Neuron (in vitro differentiated cells): Measurements from ENCODE around the gene PGLYRP2.

ENCODE experiments used
- H2AFZ ChIP-seq: one replicate; pipeline ENCODE4 v1.6.1; 2013; ENCODE audit warnings: low read depth, mild to moderate bottlenecking, inconsistent platforms, low read length, moderate library complexity
- H3K27me3 ChIP-seq: one replicate; pipeline ENCODE4 v1.6.1; 2013; ENCODE audit warnings: low read length; ENCODE audit not compliant: insufficient read depth
- H3K36me3 ChIP-seq: one replicate; pipeline ENCODE4 v1.6.1; 2013; ENCODE audit warnings: low read length; ENCODE audit not compliant: insufficient read depth
- H3K4me1 ChIP-seq: one replicate; pipeline ENCODE4 v1.6.1; 2013; ENCODE audit warnings: low read length; ENCODE audit not compliant: insufficient read depth
- H3K4me3 ChIP-seq: 2 replicates; pipeline ENCODE4 v1.5.1; 2013; ENCODE audit warnings: mild to moderate bottlenecking, low read length, moderate library complexity
- H3K9me3 ChIP-seq: one replicate; pipeline ENCODE4 v1.6.1; 2013; ENCODE audit warnings: low read length

Gene PGLYRP2

DNA sequence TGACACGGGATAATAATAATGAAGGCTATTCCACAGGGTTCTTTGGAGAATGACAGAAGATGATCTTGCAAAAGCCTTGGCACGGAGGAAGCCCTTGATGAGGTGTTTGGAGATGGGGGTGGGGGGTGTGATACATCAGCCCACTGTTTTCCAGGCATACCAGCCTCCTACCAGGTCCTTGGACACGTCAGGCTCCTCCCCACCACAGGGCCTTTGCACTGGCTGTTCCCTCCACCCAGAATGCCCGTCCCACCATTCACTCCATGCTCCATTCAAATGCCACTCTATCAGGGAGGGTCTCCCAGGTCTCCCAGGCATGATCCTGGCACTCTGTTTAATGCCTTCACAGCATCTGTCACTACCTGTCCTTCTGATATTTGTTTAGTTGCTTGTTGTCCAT lies 32.2 kb downstream of the PGLYRP2 start:
- Histone ChIP-seq H3K9me3 (no peaks in the 10 kb centered on the region), H3K4me1 (peaks cover 8% of the 10 kb centered on the region)

GRCh38 chr19:15445807-15446376 lies 33.4 kb downstream of the PGLYRP2 start:
- no peak overlapping the region for H2AFZ ChIP-seq
- no peak overlapping the region for H3K4me3 ChIP-seq
- H3K27me3 ChIP-seq = no peaks in the 10 kb centered on the region
- H3K9me3 ChIP-seq = no peaks in the 10 kb centered on the region
- peaks cover 8% of the 10 kb centered on the region for H3K4me1 ChIP-seq
- H3K36me3 ChIP-seq = peaks cover 10% of the 10 kb centered on the region

More for the DNA sequence above, 32.2 kb downstream of the PGLYRP2 start:
- no peak overlapping the region for H3K4me3 ChIP-seq
- H3K27me3 ChIP-seq = no peaks in the 10 kb centered on the region
- H3K36me3 ChIP-seq = peaks cover 10% of the 10 kb centered on the region
- no peak overlapping the region for H2AFZ ChIP-seq

- H3K27me3 ChIP-seq = no peaks in the 10 kb centered on the region
- H3K9me3 ChIP-seq = no peaks in the 10 kb centered on the region
- H3K4me3 ChIP-seq = no peak overlapping the region
- H2AFZ ChIP-seq = no peak overlapping the region
- peaks cover 8% of the 10 kb centered on the region for H3K4me1 ChIP-seq
- H3K36me3 ChIP-seq = peaks cover 10% of the 10 kb centered on the region
Measured at GRCh38 chr19:15445227-15445605, 34.1 kb downstream of the PGLYRP2 start.

- H3K4me3 ChIP-seq = no peak overlapping the region
- no peaks in the 10 kb centered on the region for H3K9me3 ChIP-seq
- peaks cover 10% of the 10 kb centered on the region for H3K36me3 ChIP-seq
- no peaks in the 10 kb centered on the region for H3K27me3 ChIP-seq
- peaks cover 8% of the 10 kb centered on the region for H3K4me1 ChIP-seq
- H2AFZ ChIP-seq = no peak overlapping the region
Measured at GRCh38 chr19:15444505-15445226, 34.6 kb downstream of the PGLYRP2 start.

DNA sequence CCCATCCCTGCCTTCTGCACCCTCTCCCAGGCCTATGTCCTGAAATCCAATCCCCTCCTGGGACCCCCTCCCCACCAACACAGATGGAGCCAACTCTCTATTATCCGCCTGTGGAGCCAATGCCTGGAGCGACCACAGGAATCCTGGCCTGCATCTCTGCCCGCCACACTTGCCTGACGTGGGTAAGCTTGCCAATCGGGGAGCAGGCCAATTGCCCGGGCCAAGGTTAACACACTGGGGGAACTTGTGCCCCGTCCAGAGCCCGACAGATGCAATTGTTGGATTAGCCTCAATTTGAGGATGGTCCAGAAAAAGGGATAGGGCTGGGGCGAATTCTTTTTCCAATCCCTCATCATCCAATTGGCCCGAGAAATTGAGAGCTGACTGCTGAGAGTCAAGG lies 35.5 kb downstream of the PGLYRP2 start:
- Histone ChIP-seq H3K9me3 (no peaks in the 10 kb centered on the region), H3K4me1 (peaks cover 6% of the 10 kb centered on the region), H2AFZ (no peak overlapping the region), H3K4me3 (no peak overlapping the region), H3K27me3 (no peaks in the 10 kb centered on the region), H3K36me3 (peaks cover 14% of the 10 kb centered on the region)

DNA sequence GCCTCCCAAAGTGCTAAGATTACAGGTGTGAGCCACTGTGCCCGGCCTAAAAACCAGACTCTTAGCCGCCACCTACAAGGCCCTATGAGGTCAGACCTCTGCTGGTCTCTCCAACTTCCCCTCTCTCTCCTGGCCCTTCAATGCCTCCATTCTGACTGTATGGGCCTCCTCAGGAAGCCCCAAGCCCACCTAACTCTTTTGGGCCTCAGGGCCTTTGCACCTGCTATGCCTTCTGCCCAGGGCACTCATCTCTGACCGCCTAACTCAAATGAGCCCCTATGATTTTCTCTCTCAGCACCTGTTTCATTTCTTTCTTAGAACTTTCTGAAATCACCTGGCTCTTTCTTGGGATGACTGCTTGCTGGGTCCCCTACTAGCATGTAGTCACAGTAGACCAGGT lies 36.0 kb downstream of the PGLYRP2 start:
- Histone ChIP-seq H2AFZ (no peak overlapping the region), H3K9me3 (no peaks in the 10 kb centered on the region), H3K27me3 (no peaks in the 10 kb centered on the region), H3K4me3 (no peak overlapping the region), H3K36me3 (peaks cover 15% of the 10 kb centered on the region), H3K4me1 (peaks cover 1% of the 10 kb centered on the region)

- no peaks in the 10 kb centered on the region for H3K4me1 ChIP-seq
- H3K27me3 ChIP-seq = no peaks in the 10 kb centered on the region
- no peaks in the 10 kb centered on the region for H3K9me3 ChIP-seq
- no peak overlapping the region for H3K4me3 ChIP-seq
- no peak overlapping the region for H2AFZ ChIP-seq
- H3K36me3 ChIP-seq = peaks cover 13% of the 10 kb centered on the region
Measured at GRCh38 chr19:15442142-15442920, 37.0 kb downstream of the PGLYRP2 start.

- Histone ChIP-seq H3K27me3 (no peaks in the 10 kb centered on the region), H3K9me3 (no peaks in the 10 kb centered on the region), H2AFZ (no peak overlapping the region), H3K36me3 (peaks cover 8% of the 10 kb centered on the region), H3K4me3 (no peak overlapping the region), H3K4me1 (no peaks in the 10 kb centered on the region)
Measured at GRCh38 chr19:15441317-15441716, 38.0 kb downstream of the PGLYRP2 start.

DNA sequence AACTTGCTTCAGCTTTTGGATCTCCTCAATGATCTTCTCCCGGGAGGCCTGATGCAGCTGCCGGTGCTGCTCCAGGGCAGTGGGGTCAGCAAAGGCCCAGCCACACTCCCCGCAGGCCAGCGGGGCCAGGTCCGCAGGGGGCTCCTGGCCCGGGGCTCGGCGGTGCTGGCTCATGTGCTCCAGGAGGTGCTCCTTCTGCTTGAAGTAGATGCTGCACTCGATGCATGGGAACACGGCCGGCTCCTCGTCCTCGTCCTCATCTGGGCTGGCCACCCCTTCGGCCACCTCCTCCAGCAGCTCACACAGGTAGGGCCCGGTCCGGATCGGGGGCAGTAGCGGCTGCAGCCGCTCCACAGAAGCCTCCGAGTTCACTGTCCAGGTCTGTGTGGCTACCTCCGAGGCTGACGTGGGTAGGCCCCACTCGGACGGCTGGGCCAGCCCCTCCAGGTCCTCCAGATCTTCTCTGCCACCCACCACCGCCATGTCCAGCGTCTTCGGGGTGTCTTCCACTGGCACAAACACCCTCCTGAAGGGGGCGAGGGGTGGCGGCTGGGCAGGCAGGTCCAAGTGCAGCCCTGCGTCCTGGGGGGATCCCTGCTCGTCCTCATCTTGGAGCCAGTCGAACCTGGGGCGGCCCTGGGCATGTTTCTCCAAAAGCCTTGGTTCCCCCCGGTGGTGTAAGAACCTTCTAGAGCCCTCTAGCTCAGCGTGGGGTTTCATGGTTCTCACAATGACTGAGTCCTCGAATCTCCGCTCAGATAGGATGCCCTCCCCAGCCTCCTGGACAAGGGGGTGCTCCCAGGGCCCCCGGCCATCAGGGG lies 39.3 kb downstream of the PGLYRP2 start:
- no peak overlapping the region for H2AFZ ChIP-seq
- no peaks in the 10 kb centered on the region for H3K4me1 ChIP-seq
- H3K36me3 ChIP-seq = peaks cover 8% of the 10 kb centered on the region
- no peaks in the 10 kb centered on the region for H3K9me3 ChIP-seq
- no peaks in the 10 kb centered on the region for H3K27me3 ChIP-seq
- no peak overlapping the region for H3K4me3 ChIP-seq

GRCh38 chr19:15439078-15439799 lies 40.1 kb downstream of the PGLYRP2 start:
- H3K4me1 ChIP-seq = no peaks in the 10 kb centered on the region
- no peak overlapping the region for H2AFZ ChIP-seq
- peaks cover 8% of the 10 kb centered on the region for H3K36me3 ChIP-seq
- H3K9me3 ChIP-seq = no peaks in the 10 kb centered on the region
- no peak overlapping the region for H3K4me3 ChIP-seq
- H3K27me3 ChIP-seq = no peaks in the 10 kb centered on the region

- no peaks in the 10 kb centered on the region for H3K4me1 ChIP-seq
- no peak overlapping the region for H2AFZ ChIP-seq
- H3K36me3 ChIP-seq = peaks cover 8% of the 10 kb centered on the region
- no peaks in the 10 kb centered on the region for H3K9me3 ChIP-seq
- H3K27me3 ChIP-seq = no peaks in the 10 kb centered on the region
- no peak overlapping the region for H3K4me3 ChIP-seq
Measured at GRCh38 chr19:15438577-15438976, 40.7 kb downstream of the PGLYRP2 start.

DNA sequence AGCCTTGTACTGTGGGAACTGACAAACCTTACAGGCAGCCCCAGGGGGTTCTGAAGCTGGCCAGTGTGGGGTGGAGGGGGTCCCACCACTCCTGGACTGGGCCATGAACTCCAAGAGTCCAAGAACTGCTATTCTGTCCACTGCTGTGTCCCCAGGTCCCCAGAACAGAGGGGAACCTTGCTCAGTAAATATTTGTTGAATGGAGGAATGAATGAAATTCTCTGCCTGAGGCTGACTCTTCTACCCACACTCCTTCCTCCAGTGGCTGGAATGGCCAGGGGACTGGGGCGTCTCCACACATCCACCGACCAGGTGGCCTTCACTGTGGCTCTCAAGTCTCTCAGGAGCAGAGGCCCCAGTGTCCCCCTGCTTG lies 41.2 kb downstream of the PGLYRP2 start:
- Histone ChIP-seq H3K4me1 (no peaks in the 10 kb centered on the region), H3K27me3 (no peaks in the 10 kb centered on the region), H3K4me3 (no peak overlapping the region), H3K36me3 (peaks cover 8% of the 10 kb centered on the region), H3K9me3 (no peaks in the 10 kb centered on the region), H2AFZ (no peak overlapping the region)
